ENCODE data around the gene SLC39A8.

DNA sequence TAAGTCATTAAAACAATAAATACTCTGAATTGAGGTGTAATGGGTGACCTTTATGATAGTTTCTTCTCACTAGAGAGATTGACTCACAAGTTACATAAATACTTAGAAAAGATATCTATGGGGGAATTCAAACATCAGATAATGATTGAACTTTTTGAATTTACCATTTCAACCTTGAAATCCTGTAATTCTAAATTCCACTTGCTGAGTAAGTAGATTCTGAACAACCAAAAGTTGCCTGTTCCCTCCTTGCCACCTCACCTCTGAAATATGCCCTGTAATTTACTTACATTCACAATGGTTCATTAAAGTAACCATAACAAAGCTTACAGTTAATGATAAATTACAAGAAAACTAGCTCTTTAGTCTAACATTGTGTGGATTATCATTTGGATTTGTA lies 43.3 kb upstream of the SLC39A8 start:
- TF ChIP-seq, protein P1, sequence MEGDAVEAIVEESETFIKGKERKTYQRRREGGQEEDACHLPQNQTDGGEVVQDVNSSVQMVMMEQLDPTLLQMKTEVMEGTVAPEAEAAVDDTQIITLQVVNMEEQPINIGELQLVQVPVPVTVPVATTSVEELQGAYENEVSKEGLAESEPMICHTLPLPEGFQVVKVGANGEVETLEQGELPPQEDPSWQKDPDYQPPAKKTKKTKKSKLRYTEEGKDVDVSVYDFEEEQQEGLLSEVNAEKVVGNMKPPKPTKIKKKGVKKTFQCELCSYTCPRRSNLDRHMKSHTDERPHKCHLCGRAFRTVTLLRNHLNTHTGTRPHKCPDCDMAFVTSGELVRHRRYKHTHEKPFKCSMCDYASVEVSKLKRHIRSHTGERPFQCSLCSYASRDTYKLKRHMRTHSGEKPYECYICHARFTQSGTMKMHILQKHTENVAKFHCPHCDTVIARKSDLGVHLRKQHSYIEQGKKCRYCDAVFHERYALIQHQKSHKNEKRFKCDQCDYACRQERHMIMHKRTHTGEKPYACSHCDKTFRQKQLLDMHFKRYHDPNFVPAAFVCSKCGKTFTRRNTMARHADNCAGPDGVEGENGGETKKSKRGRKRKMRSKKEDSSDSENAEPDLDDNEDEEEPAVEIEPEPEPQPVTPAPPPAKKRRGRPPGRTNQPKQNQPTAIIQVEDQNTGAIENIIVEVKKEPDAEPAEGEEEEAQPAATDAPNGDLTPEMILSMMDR (IDR thresholded peaks at IDR 0.05) = no peak
- TF ChIP-seq POLR2A (IDR thresholded peaks at IDR 0.05) = no peak

Measured in heart left ventricle (tissue), 13 donors.